HEK293 (cell line): ENCODE results near the gene NCKAP5.

ENCODE experiments used
- CTCF ChIA-PET: fragments of 350-600 bp; formaldehyde crosslinking; extraction: SDS; loops from one replicate; lab custom pipeline; 2021; ENCODE audit warnings: antibody characterized with exemption; lab: Yijun Ruan, JAX
- POLR2A ChIA-PET: fragments of 300-600 bp; formaldehyde crosslinking; extraction: SDS; loops from one replicate; lab custom pipeline; 2020; ENCODE audit warnings: antibody characterized with exemption, inconsistent platforms; lab: Yijun Ruan, JAX
- H3K27ac ChIP-seq: fragments of 200-500 bp; sonication (Bioruptor generic); 2 replicates; pipeline ENCODE4 v1.5.1; 2014; ENCODE audit warnings: low read depth, low read length, control low read depth, inconsistent platforms; ENCODE audit errors: extremely low read depth
- H3K36me3 ChIP-seq, 2 experiments: fragments of 200-500 bp in 1 of 2; sonication (Bioruptor generic) in 1 of 2; 1 replicate in 1 of 2; 2 replicates in 1 of 2; pipeline ENCODE4 v1.5.1; 2014 to 2017; ENCODE audit warnings: inconsistent platforms in 2 of 2, low read length in 2 of 2; ENCODE audit not compliant: control insufficient read depth in 2 of 2, insufficient read depth in 1 of 2
- H3K4me1 ChIP-seq: fragments of 200-500 bp; sonication (Bioruptor generic); 2 replicates; pipeline ENCODE4 v1.5.1; 2014; ENCODE audit warnings: mild to moderate bottlenecking, low read length, inconsistent platforms; ENCODE audit not compliant: control insufficient read depth, insufficient read depth
- H3K4me3 ChIP-seq: 2 replicates; pipeline ENCODE4 v1.5.1; 2011; ENCODE audit warnings: low read depth, mild to moderate bottlenecking, control low read depth, low read length, moderate library complexity
- H3K9me3 ChIP-seq: fragments of 200-500 bp; sonication (Bioruptor generic); 2 replicates; pipeline ENCODE4 v1.5.1; 2014; ENCODE audit warnings: low read depth, low read length, inconsistent platforms; ENCODE audit not compliant: control insufficient read depth, insufficient read depth
- BCL11B ChIP-seq: fragments of 450-650 bp; formaldehyde crosslinking; IDR thresholded peaks from 2 replicates; pipeline ENCODE4 v1.5.1; 2016; ENCODE audit warnings: low read depth, missing biosample characterization, missing genetic modification characterization
- EGR2 ChIP-seq: fragments of 450-650 bp; formaldehyde crosslinking; IDR thresholded peaks from 2 replicates; pipeline ENCODE4 v1.5.1; 2016; ENCODE audit warnings: low read depth, missing biosample characterization, missing genetic modification characterization
- FEZF1 ChIP-seq: fragments of 450-650 bp; formaldehyde crosslinking; IDR thresholded peaks from 2 replicates; pipeline ENCODE4 v1.5.1; 2016; ENCODE audit warnings: missing biosample characterization, missing genetic modification characterization
- GLIS2 ChIP-seq: fragments of 450-650 bp; formaldehyde crosslinking; IDR thresholded peaks from 2 replicates; pipeline ENCODE4 v1.5.1; 2016; ENCODE audit warnings: missing biosample characterization, missing genetic modification characterization
- KLF16 ChIP-seq: fragments of 450-650 bp; formaldehyde crosslinking; IDR thresholded peaks from 2 replicates; pipeline ENCODE4 v1.5.1; 2017; ENCODE audit warnings: missing biosample characterization, missing genetic modification characterization
- MZF1 ChIP-seq: fragments of 450-650 bp; formaldehyde crosslinking; IDR thresholded peaks from 2 replicates; pipeline ENCODE4 v1.5.1; 2017; ENCODE audit warnings: missing biosample characterization, missing genetic modification characterization, borderline replicate concordance
- OVOL3 ChIP-seq: fragments of 450-650 bp; formaldehyde crosslinking; IDR thresholded peaks from 2 replicates; pipeline ENCODE4 v1.5.1; 2016; ENCODE audit warnings: missing biosample characterization, missing genetic modification characterization
- PRDM4 ChIP-seq: fragments of 450-650 bp; formaldehyde crosslinking; IDR thresholded peaks from 2 replicates; pipeline ENCODE4 v1.5.1; 2017; ENCODE audit warnings: missing biosample characterization, missing genetic modification characterization
- YY1 ChIP-seq: fragments of 450-650 bp; formaldehyde crosslinking; IDR thresholded peaks from 2 replicates; pipeline ENCODE4 v1.5.1; 2018; ENCODE audit warnings: missing biosample characterization, missing genetic modification characterization
- ZBTB1 ChIP-seq: fragments of 450-650 bp; formaldehyde crosslinking; IDR thresholded peaks from 2 replicates; pipeline ENCODE4 v1.5.1; 2016; ENCODE audit warnings: missing biosample characterization, missing genetic modification characterization
- ZBTB7A ChIP-seq: fragments of 450-650 bp; formaldehyde crosslinking; IDR thresholded peaks from 2 replicates; pipeline ENCODE4 v1.5.1; 2016; ENCODE audit warnings: low read depth, missing biosample characterization, missing genetic modification characterization
- ZFHX2 ChIP-seq: fragments of 450-650 bp; formaldehyde crosslinking; conservative IDR thresholded peaks from 2 replicates; pipeline ENCODE4 v1.5.1; 2016; ENCODE audit warnings: missing biosample characterization, missing genetic modification characterization
- ZNF10 ChIP-seq: fragments of 450-650 bp; formaldehyde crosslinking; IDR thresholded peaks from 2 replicates; pipeline ENCODE4 v1.5.1; 2017; ENCODE audit warnings: missing biosample characterization, missing genetic modification characterization
- ZNF211 ChIP-seq: fragments of 450-650 bp; formaldehyde crosslinking; IDR thresholded peaks from 2 replicates; pipeline ENCODE4 v1.5.1; 2016; ENCODE audit warnings: low read depth, missing biosample characterization, missing genetic modification characterization
- ZNF239 ChIP-seq: fragments of 450-650 bp; formaldehyde crosslinking; IDR thresholded peaks from 2 replicates; pipeline ENCODE4 v1.5.1; 2016; ENCODE audit warnings: missing biosample characterization, missing genetic modification characterization
- ZNF26 ChIP-seq: fragments of 450-650 bp; formaldehyde crosslinking; IDR thresholded peaks from 2 replicates; pipeline ENCODE4 v1.5.1; 2016; ENCODE audit warnings: missing biosample characterization, missing genetic modification characterization
- ZNF302 ChIP-seq: fragments of 450-650 bp; formaldehyde crosslinking; IDR thresholded peaks from 2 replicates; pipeline ENCODE4 v1.5.1; 2016; ENCODE audit warnings: missing biosample characterization, missing genetic modification characterization, low read depth
- ZNF549 ChIP-seq: fragments of 450-650 bp; IDR thresholded peaks from 2 replicates; pipeline ENCODE4 v1.5.1; 2018; ENCODE audit warnings: missing biosample characterization, missing genetic modification characterization, mild to moderate bottlenecking, inconsistent platforms, moderate library complexity
- ZNF792 ChIP-seq: fragments of 450-650 bp; formaldehyde crosslinking; IDR thresholded peaks from 2 replicates; pipeline ENCODE4 v1.5.1; 2016; ENCODE audit warnings: missing biosample characterization, missing genetic modification characterization
- ZNF830 ChIP-seq: fragments of 450-650 bp; IDR thresholded peaks from 2 replicates; pipeline ENCODE4 v1.5.0; 2018; ENCODE audit warnings: missing biosample characterization, missing genetic modification characterization, low read depth, mild to moderate bottlenecking, moderate library complexity
- ZNF843 ChIP-seq: fragments of 450-650 bp; formaldehyde crosslinking; IDR thresholded peaks from 2 replicates; pipeline ENCODE4 v1.5.1; 2016; ENCODE audit warnings: missing biosample characterization, missing genetic modification characterization
- ZXDB ChIP-seq: fragments of 450-650 bp; formaldehyde crosslinking; IDR thresholded peaks from 2 replicates; pipeline ENCODE4 v1.5.1; 2016; ENCODE audit warnings: missing biosample characterization, missing genetic modification characterization
- TF ChIP-seq, protein P1 (sequence below): fragments of 450-650 bp; formaldehyde crosslinking; IDR thresholded peaks from 2 replicates; pipeline ENCODE4 v1.5.1; 2016; ENCODE audit warnings: missing biosample characterization, missing genetic modification characterization
- TF ChIP-seq, protein P2 (sequence below): fragments of 450-650 bp; formaldehyde crosslinking; IDR thresholded peaks from 2 replicates; pipeline ENCODE4 v1.5.1; 2017; ENCODE audit warnings: missing biosample characterization, missing genetic modification characterization

NCKAP5 gene

DNA sequence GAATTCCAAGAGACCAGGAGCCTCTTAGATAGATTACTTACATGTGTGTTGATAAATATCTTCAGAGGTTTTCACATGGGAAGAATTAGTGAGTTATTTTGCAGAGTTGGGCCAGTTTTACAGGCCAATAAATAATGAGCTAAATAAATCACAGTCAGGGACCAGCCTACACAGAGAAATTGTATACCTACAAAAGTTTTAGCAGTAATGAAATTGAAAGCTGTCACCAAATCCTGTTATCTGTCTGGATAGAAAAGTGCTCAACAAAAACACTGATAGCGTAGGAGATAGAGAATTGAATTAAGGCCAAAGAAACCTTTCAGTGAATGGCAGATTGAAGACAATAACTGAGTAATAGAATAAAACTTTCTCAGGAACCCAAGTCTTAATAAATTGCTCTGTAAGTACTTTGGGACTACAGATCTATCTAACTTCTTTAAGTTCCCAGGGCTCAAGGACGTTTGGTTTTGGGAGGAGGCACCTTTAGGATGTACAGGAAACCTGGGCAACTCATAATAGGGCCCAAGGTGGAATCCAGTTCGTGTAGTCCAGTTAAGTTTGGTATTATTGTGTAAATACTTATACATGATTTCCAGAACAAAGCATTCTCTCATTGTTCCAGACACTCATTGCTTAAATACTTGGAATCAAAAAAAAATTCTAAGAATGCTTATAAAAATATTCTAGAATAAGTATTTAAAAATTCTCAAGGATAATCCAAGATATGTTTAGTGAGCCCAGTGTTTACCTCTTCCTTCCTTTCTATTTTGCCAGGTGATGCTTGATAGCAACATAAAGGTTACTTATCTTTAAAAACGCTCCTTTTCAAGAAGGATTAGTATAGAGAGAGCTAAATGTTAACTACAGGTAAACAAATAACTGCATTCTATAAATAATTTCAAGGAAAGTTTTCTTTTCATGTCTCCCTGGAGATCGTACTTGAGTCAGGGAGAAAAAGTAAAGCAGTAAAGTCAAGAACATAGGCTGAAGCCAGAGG, 134.5 kb downstream of the NCKAP5 start:
- no peak overlapping the region for H3K27ac ChIP-seq
- H3K36me3 ChIP-seq: no peaks in the 10 kb centered on the region
- H3K9me3 ChIP-seq: no peaks in the 10 kb centered on the region
- TF ChIP-seq, protein P1, sequence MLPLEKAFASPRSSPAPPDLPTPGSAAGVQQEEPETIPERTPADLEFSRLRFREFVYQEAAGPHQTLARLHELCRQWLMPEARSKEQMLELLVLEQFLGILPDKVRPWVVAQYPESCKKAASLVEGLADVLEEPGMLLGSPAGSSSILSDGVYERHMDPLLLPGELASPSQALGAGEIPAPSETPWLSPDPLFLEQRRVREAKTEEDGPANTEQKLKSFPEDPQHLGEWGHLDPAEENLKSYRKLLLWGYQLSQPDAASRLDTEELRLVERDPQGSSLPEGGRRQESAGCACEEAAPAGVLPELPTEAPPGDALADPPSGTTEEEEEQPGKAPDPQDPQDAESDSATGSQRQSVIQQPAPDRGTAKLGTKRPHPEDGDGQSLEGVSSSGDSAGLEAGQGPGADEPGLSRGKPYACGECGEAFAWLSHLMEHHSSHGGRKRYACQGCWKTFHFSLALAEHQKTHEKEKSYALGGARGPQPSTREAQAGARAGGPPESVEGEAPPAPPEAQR (tag by site-specific recombination): no peak
- TF ChIP-seq ZNF843: peak; percentile 47; the same call in 1 of the 2 replicates
- peak; percentile 44; the same call in 1 of the 2 replicates for TF ChIP-seq ZXDB (tag by site-specific recombination)
- TF ChIP-seq ZNF10 (tag by site-specific recombination): no peak
- no peak for TF ChIP-seq ZNF830
- TF ChIP-seq, protein P2, sequence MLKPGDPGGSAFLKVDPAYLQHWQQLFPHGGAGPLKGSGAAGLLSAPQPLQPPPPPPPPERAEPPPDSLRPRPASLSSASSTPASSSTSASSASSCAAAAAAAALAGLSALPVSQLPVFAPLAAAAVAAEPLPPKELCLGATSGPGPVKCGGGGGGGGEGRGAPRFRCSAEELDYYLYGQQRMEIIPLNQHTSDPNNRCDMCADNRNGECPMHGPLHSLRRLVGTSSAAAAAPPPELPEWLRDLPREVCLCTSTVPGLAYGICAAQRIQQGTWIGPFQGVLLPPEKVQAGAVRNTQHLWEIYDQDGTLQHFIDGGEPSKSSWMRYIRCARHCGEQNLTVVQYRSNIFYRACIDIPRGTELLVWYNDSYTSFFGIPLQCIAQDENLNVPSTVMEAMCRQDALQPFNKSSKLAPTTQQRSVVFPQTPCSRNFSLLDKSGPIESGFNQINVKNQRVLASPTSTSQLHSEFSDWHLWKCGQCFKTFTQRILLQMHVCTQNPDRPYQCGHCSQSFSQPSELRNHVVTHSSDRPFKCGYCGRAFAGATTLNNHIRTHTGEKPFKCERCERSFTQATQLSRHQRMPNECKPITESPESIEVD (tag by site-specific recombination): peak; percentile 46; the same call in 1 of the 2 replicates
- TF ChIP-seq KLF16 (tag by site-specific recombination): 0 out of 2 replicates have a peak, but pooled peaks have one; percentile 14
- no peak for TF ChIP-seq ZNF211
- peak; percentile 81 for TF ChIP-seq FEZF1
- peak; percentile 24; the same call in 1 of the 2 replicates for TF ChIP-seq ZFHX2
- no peak overlapping the region for H3K4me3 ChIP-seq
- ChIA-PET POLR2A (no interaction called here), CTCF (no interaction called here)
- H3K4me1 ChIP-seq: peaks cover 17% of the 10 kb centered on the region

DNA sequence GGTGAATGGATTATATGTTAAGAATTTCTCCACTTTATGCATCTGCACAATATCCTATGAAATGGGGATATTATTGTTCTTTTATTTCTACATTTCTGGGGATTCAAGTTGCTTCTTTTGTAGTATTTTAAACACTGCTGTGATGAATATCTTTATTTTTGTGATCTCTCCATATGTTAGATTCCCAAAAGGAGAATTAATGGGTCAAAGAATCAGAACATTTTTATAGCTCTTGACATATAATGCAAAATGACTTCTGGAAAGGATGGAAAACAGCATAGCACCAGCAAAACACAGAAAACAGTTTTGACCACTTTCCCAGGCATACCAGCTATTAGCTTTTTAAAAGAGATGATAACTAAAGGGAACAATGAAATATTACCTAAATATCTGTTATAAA, 135.5 kb downstream of the NCKAP5 start:
- TF ChIP-seq ZNF239 (tag by site-specific recombination): no peak
- no peak for TF ChIP-seq BCL11B (tag by site-specific recombination)
- no peak for TF ChIP-seq GLIS2 (tag by site-specific recombination)
- no peak for TF ChIP-seq ZNF26
- TF ChIP-seq ZBTB1 (tag by site-specific recombination): no peak
- POLR2A ChIA-PET: no interaction called here
- CTCF ChIA-PET: no interaction called here
- H3K9me3 ChIP-seq: no peaks in the 10 kb centered on the region
- peaks cover 14% of the 10 kb centered on the region for H3K4me1 ChIP-seq
- no peak overlapping the region for H3K4me3 ChIP-seq
- H3K36me3 ChIP-seq: no peaks in the 10 kb centered on the region
- no peak overlapping the region for H3K27ac ChIP-seq

DNA sequence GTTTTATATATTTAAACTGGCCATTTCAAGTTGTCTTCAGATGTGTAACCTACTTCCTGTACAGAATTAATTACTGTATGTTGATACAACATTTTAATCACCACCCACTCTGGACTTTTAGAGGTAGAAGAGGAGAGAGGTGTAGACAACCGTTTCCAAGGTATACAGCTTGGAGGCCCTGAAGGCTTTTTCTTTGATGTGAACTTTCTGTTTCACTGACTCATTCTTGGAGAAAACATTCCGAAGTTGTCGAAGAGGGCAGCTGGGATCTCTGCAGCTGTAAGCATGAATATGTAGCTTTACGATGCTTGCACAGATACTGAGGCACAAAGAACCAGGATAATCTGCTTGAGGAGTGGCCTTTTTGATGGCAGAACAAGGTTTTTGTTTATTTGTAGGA, 137.0 kb downstream of the NCKAP5 start:
- Histone ChIP-seq H3K4me1 (peaks cover 15% of the 10 kb centered on the region), H3K9me3 (no peaks in the 10 kb centered on the region), H3K36me3 (no peaks in the 10 kb centered on the region), H3K27ac (no peak overlapping the region; the same call in 1 of the 2 replicates), H3K4me3 (no peak overlapping the region)
- CTCF ChIA-PET: interaction anchor here (0.6 to 1.1 kb wide), 3 partner anchors 9 to 796 kb away, joined by 3 to 5 read pairs (median 3); no protein-coding TSS in a partner anchor
- POLR2A ChIA-PET: no interaction called here
- TF ChIP-seq ZNF211 (no peak), FEZF1 (no peak), ZNF792 (tag by site-specific recombination) (no peak), ZNF302 (no peak), PRDM4 (no peak), MZF1 (no peak), YY1 (no peak), ZFHX2 (no peak), ZBTB7A (tag by site-specific recombination) (no peak), ZNF549 (tag by site-specific recombination) (no peak), EGR2 (tag by site-specific recombination) (no peak), OVOL3 (no peak)
